Urinary bladder (tissue), 4 donors: ENCODE data around the gene TMEM175. TPM values are rescaled to one million over a fixed set of nuclear protein-coding genes. Genes with fewer than 3 reads are reported as not detected.
"Not testable (repeated sequence)": the region's sequence is repeated elsewhere in the genome, so short reads cannot be mapped to it uniquely, and the experiment has no call there.

ENCODE experiments used
- DNase-seq: peaks from one replicate; pipeline ENCODE4 v3.0.0-alpha.2; 2015; ENCODE audit errors: extremely low spot score
- H3K27ac ChIP-seq: one replicate; pipeline ENCODE4 v1.5.1; 2013; ENCODE audit warnings: low read depth, mild to moderate bottlenecking, moderate library complexity
- H3K36me3 ChIP-seq: one replicate; pipeline ENCODE4 v1.6.1; 2013; ENCODE audit warnings: mild to moderate bottlenecking, moderate library complexity; ENCODE audit not compliant: insufficient read depth
- H3K4me1 ChIP-seq: one replicate; pipeline ENCODE4 v1.6.1; 2013; ENCODE audit warnings: mild to moderate bottlenecking, moderate library complexity; ENCODE audit not compliant: insufficient read depth
- H3K4me3 ChIP-seq: one replicate; pipeline ENCODE4 v1.5.1; 2013; ENCODE audit warnings: low read depth, low read length
- WGBS: extraction: QIAGEN DNeasy Blood & Tissue Kit; methylation state at CpG from one replicate; pipeline ENCODE4 v1.1.7; 2013; 5-methylcytosine and 5-hydroxymethylcytosine counted together
- polyA plus RNA-seq: library from polyadenylated mRNA; stranded (reverse); fragments of 200-250 nt; gene quantifications from one replicate; pipeline ENCODE4 v1.2.3, GENCODE V29; 2013
- total RNA-seq: library from RNA; depleted of rRNA; stranded (reverse); fragments of >200 nt; gene quantifications from one replicate; pipeline ENCODE4 v1.2.3, GENCODE V29; 2014
- donor health status: healthy with polysubstance abuse.
- donor health status: healthy.

Gene TMEM175
- total and polyA plus RNA-seq, 2 donors, result 16.8 to 32.8 TPM

GRCh38 chr4:974668-975067 lies 42.4 kb downstream of the TMEM175 start:
- DNase-seq, result no peak
- WGBS, result 90% methylated on average over 9 of the region's 9 CpGs
- H3K4me1 ChIP-seq, result peaks cover 5% of the 10 kb centered on the region

GRCh38 chr4:976016-976415 lies 43.8 kb downstream of the TMEM175 start:
- not testable (repeated sequence) for DNase-seq, H3K27ac ChIP-seq, H3K4me1 ChIP-seq, H3K36me3 ChIP-seq, H3K4me3 ChIP-seq
- 96% methylated on average over 19 of the region's 25 CpGs for WGBS

More at GRCh38 chr4:974668-975067, 42.4 kb downstream of the TMEM175 start:
- Histone ChIP-seq H3K27ac (no peak overlapping the region), H3K36me3 (no peaks in the 10 kb centered on the region), H3K4me3 (no peak overlapping the region)

- DNase-seq, result no peak
- Histone ChIP-seq H3K4me1 (peaks cover 2% of the 10 kb centered on the region), H3K36me3 (no peaks in the 10 kb centered on the region), H3K27ac (no peak overlapping the region), H3K4me3 (no peak overlapping the region)
- 51% methylated on average over 20 of the region's 20 CpGs for WGBS
Observed at GRCh38 chr4:978957-979701, 46.9 kb downstream of the TMEM175 start.

DNA sequence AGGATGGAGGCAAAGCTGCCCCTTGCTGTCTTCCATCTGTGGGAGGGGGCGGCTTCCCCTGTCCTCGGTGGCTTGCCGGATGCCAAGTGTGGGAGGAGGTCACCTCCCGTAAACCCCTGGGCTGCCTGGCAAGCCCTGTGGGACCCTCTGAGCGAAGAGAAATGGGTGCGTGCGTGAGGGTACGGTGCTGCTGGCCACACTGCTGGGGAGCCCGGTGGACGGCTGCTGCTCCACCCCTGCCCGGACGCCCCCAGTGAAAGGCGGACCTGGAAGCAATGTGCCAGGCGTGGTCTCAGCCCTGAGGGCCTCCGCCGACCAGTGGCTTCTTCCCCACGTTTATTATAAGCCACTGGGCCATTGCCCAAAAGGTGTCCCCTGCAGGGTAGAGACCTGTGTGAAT lies 50.0 kb downstream of the TMEM175 start:
- Histone ChIP-seq H3K36me3 (no peaks in the 10 kb centered on the region), H3K27ac (no peak overlapping the region), H3K4me1 (peaks cover 2% of the 10 kb centered on the region), H3K4me3 (no peak overlapping the region)
- no peak for DNase-seq
- WGBS, result 91% methylated on average over 17 of the region's 17 CpGs

DNA sequence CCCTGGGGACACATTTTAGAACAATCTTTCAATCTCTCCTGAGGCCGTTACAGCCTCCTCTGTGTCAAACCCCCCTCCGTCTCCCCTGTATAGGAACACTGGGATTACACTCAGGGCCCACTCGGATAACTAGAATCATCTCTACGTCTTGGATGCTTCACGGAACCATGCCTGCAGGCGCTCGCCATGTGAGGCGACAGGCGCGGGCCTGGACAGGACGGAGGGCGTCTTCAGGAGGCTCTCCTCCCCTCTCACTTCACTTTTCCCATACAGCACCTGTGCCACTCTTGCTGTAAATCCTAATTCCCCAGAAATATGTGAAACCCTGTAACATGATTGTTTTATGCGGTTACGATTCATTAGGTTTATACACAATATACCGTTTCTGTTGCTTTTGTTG lies 50.6 kb downstream of the TMEM175 start:
- peaks cover 2% of the 10 kb centered on the region for H3K4me1 ChIP-seq
- H3K36me3 ChIP-seq, result no peaks in the 10 kb centered on the region
- H3K27ac ChIP-seq, result no peak overlapping the region
- H3K4me3 ChIP-seq, result no peak overlapping the region
- WGBS, result 96% methylated on average over 15 of the region's 15 CpGs
- DNase-seq, result no peak

DNA sequence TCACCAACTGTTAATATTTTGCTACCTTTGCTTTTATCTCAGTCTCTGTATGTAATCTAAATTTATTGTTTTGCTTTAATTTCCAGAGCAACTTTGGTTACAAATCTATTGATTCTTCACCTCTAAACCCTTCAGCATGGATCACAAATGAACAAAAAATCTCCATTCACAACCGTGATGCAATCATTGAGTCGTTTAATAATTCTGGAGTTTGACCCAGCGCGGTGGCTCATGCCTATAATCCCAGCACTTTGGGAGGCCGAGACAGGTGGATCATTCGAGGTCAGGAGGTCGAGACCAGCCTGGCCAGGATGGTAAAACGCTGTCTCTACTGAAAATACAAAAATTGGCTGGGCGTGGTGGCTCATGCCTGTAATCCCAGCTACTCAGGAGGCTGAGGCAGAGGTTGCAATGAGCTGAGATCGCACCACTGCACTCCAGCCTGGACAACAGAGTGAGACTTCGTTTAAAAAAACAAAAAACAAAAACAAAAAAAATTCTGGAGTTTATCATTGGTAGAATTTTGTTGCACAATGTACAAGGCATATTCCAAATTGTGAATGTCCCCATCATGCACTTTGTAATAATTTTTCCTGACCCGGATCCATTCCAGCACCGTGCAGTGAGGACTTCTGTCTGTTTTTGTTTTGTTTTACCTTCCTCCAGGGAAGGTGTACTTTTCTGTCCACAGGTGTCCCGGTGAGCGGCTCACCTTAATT lies 52.2 kb downstream of the TMEM175 start:
- Histone ChIP-seq H3K36me3 (no peaks in the 10 kb centered on the region), H3K4me1 (peaks cover 4% of the 10 kb centered on the region), H3K27ac (no peak overlapping the region), H3K4me3 (no peak overlapping the region)
- WGBS, result 87% methylated on average over 15 of the region's 15 CpGs
- DNase-seq, result no peak

- Histone ChIP-seq H3K27ac (no peak overlapping the region), H3K36me3 (no peaks in the 10 kb centered on the region)
Observed at GRCh38 chr4:985123-985830, 53.0 kb downstream of the TMEM175 start.

DNA sequence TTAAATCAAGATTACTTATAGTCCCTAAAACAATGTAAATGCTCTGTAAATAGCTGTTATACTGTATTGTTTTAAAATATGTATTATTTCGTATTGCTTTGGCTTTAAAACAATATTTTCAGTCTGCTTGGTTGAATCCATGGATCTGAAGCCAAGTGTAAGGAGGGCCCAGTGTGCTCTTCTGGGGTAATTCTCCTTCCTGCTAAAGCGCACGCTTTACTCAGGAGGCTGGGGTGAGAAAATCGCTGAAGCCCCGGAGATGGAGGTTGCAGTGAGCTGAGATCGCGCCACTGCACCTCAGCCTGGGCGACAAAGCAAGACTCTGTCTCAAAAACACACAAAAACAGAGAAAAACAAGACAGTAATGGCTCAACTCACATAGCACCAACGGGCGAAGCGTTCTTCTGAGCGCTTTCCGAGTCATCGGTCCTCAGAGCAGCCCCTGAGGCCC lies 54.2 kb downstream of the TMEM175 start:
- DNase-seq, result no peak
- Histone ChIP-seq H3K4me3 (peak overlapping the region; percentile 72), H3K36me3 (no peaks in the 10 kb centered on the region), H3K4me1 (peaks cover 4% of the 10 kb centered on the region), H3K27ac (peak overlapping the region; percentile 6)
- WGBS, result 3% methylated on average over 14 of the region's 14 CpGs

More at GRCh38 chr4:985123-985830, 53.0 kb downstream of the TMEM175 start:
- Histone ChIP-seq H3K4me1 (peaks cover 4% of the 10 kb centered on the region), H3K4me3 (no peak overlapping the region)
- DNase-seq, result no peak
- 52% methylated on average over 23 of the region's 23 CpGs for WGBS

DNA sequence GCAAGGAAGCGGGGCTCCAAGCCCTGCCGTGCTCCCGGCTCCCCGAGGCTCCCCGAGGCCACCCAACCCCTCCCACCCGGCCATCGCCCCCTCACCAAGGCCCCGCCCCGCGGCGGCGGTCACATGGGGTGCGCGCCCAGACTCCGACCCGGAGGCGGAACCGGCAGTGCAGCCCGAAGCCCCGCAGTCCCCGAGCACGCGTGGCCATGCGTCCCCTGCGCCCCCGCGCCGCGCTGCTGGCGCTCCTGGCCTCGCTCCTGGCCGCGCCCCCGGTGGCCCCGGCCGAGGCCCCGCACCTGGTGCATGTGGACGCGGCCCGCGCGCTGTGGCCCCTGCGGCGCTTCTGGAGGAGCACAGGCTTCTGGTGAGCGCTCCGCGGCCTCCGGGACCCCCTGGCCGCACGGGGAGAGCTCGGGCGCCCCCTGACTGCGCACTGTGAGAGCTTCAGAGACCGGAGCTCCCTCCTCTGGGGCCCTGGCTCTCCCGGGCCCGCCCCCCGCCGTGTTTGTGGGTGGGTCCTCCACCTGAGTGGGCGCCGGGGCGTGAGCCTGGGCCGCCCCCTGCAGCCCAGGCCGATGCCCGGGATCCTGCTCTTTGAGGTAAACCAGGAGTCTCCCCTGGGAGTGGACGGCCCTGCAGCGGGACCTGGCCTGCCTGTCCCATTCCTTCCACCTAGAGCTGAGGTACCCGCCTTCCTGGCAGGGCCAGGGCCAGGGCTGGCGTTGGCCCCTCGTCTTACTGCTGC lies 54.8 kb downstream of the TMEM175 start, which contains the start of gene IDUA:
IDUA (plus strand) TSS at position 166 of the 745 bp plus-strand sequence; CDS start at position 207, 41 bp downstream.
- under 1% methylated on average over 69 of the region's 69 CpGs for WGBS

DNA sequence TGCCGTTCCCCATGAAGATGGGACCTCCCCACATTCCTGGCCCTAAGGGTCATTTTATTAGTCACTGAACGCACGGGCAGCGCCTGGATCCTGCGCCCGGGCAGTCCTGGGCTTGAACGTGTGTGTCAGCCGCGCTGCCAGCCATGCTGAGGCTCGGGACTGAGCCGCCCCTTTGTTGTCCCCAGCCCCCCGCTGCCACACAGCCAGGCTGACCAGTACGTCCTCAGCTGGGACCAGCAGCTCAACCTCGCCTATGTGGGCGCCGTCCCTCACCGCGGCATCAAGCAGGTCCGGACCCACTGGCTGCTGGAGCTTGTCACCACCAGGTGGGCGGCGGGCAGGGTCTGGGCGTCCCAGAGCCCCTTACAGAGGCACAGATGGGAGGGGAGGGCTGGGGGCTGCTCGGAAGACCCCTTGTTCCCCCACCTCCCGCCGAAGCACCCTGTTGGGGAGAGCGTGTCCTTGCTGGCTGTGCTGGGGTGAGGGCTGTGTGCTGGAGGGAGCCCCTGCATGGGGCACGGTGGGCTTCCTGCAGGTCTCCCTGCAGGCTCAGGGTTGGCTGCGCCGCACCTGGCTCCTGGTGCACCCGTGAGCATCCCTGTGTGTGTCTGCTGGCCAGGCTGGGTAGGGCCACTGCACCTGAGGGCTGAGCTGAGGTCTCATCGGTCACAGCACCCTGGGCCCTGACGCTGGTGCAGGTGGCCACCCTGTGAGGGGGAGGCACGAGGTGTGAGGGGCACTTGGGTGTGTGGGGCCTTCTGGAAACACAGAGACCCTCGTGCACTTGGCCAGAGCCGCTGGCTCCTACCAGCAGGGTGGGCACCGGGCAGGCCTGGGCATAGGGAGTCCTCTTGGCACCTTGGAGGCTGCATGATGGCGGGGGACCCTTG lies 55.6 kb downstream of the TMEM175 start:
- H3K27ac ChIP-seq, result no peak overlapping the region
- peak overlapping the region; percentile 72 for H3K4me3 ChIP-seq
- 69% methylated on average over 37 of the region's 37 CpGs for WGBS
- H3K4me1 ChIP-seq, result peaks cover 2% of the 10 kb centered on the region
- DNase-seq, result no peak
- H3K36me3 ChIP-seq, result no peaks in the 10 kb centered on the region

More for the DNA sequence above, 54.8 kb downstream of the TMEM175 start, which contains the start of gene IDUA:
- no peaks in the 10 kb centered on the region for H3K36me3 ChIP-seq
- DNase-seq, result peak; percentile 53
- H3K4me3 ChIP-seq, result peak within 1 kb of the TSS; percentile 72
- peak within 1 kb of the TSS; percentile 6 for H3K27ac ChIP-seq
- peaks cover 2% of the 10 kb centered on the region for H3K4me1 ChIP-seq

- H3K36me3 ChIP-seq, result no peaks in the 10 kb centered on the region
- H3K4me3 ChIP-seq, result no peak overlapping the region
- peaks cover 2% of the 10 kb centered on the region for H3K4me1 ChIP-seq
- H3K27ac ChIP-seq, result no peak overlapping the region
- DNase-seq, result no peak
- 91% methylated on average over 69 of the region's 69 CpGs for WGBS
Observed at GRCh38 chr4:988726-989721, 56.8 kb downstream of the TMEM175 start.
